Testis (tissue), 3 donors: ENCODE results near the gene ROR2. TPM values are rescaled to one million over a fixed set of nuclear protein-coding genes. Genes with fewer than 3 reads are reported as not detected.

Source experiments
- DNase-seq: peaks from one replicate; pipeline ENCODE4 v3.0.0-alpha.2; 2019
- H3K27ac ChIP-seq, 2 donors: fragments of 200-600 bp; sonication (generic); one replicate each; pipeline ENCODE4 v1.5.1; 2019
- H3K27me3 ChIP-seq: fragments of 200-600 bp; sonication (generic); one replicate; pipeline ENCODE4 v1.5.1; 2019
- H3K36me3 ChIP-seq: fragments of 200-600 bp; sonication (generic); one replicate; pipeline ENCODE4 v1.5.1; 2017; ENCODE audit warnings: low read depth; ENCODE audit errors: missing control alignments
- H3K4me1 ChIP-seq: fragments of 200-600 bp; sonication (generic); one replicate; pipeline ENCODE4 v1.5.1; 2019
- H3K4me3 ChIP-seq, 2 donors: fragments of 200-600 bp; sonication (generic); one replicate each; pipeline ENCODE4 v1.5.1; 2017 to 2019
- H3K9me3 ChIP-seq: fragments of 200-600 bp; sonication (generic); one replicate; pipeline ENCODE4 v1.5.1; 2017
- POLR2A ChIP-seq: fragments of 450-650 bp; IDR thresholded peaks from one replicate; pipeline ENCODE4 v1.6.1; 2017; ENCODE audit warnings: antibody characterized with exemption, mild to moderate bottlenecking, moderate library complexity
- WGBS, 2 donors: methylation state at CpG; one replicate each; pipeline ENCODE4 v1.1.5; 2018; 5-methylcytosine and 5-hydroxymethylcytosine counted together
- intact Hi-C: fragments of 100-400 bp; cut with DNase I; formaldehyde crosslinking; loops from one replicate; pipeline ENCODE4 v1.15.1; 2023; ENCODE audit warnings: low total_unique reads
- polyA plus RNA-seq: library from polyadenylated mRNA; stranded (reverse); fragments of 350-450 nt; fragmentation: Illumina TruSeq; extraction: RNeasy Lipid Tissue Mini Kit (QIAGEN cat#74804); gene quantifications from one replicate; pipeline ENCODE4 v1.2.3, GENCODE V29; 2014; ENCODE audit warnings: low read depth, low replicate concordance; ENCODE audit not compliant: insufficient read depth
- total RNA-seq, 2 donors: library from RNA; depleted of rRNA; stranded (reverse); fragments of >200 nt; gene quantifications; one replicate each; pipeline ENCODE4 v1.2.3, GENCODE V29; 2016
- TF ChIP-seq, protein P1 (sequence below), 3 experiments: fragments of 450-650 bp in 2 of 3; fragments of 200-600 bp in 1 of 3; sonication (generic) in 1 of 3; IDR thresholded peaks; one replicate each; pipeline ENCODE4 v1.5.1; 2016 to 2019; ENCODE audit warnings: antibody characterized with exemption in 3 of 3, mild to moderate bottlenecking in 2 of 3, moderate library complexity in 1 of 3

The ROR2 gene
- total and polyA plus RNA-seq, 3 donors from 2014 or later = 11.5 to 16.5 (median 12.3) TPM

DNA sequence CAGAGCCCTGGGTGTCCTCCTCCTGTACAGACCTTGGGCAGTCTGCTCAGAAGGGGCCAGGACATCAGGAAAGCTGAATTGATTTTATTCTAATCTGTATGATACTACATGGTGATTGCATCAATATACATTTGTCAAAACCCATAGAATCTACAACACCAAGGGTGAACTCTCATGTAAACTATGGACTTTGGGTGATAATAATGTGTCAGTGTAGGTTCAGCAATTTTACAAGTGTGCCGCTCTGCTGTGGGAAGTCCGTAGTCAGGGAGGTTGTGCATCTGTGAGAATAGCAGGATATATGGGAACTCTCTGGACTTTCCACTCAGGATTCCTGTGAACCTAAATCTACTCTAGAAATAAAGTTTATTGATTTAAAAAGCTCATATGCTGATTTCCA lies 371.1 kb downstream of the ROR2 start:
- TF ChIP-seq POLR2A = no peak
- TF ChIP-seq, protein P1, sequence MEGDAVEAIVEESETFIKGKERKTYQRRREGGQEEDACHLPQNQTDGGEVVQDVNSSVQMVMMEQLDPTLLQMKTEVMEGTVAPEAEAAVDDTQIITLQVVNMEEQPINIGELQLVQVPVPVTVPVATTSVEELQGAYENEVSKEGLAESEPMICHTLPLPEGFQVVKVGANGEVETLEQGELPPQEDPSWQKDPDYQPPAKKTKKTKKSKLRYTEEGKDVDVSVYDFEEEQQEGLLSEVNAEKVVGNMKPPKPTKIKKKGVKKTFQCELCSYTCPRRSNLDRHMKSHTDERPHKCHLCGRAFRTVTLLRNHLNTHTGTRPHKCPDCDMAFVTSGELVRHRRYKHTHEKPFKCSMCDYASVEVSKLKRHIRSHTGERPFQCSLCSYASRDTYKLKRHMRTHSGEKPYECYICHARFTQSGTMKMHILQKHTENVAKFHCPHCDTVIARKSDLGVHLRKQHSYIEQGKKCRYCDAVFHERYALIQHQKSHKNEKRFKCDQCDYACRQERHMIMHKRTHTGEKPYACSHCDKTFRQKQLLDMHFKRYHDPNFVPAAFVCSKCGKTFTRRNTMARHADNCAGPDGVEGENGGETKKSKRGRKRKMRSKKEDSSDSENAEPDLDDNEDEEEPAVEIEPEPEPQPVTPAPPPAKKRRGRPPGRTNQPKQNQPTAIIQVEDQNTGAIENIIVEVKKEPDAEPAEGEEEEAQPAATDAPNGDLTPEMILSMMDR (IDR thresholded peaks at IDR 0.05) = no peak
- Histone ChIP-seq H3K4me1 (no peaks in the 10 kb centered on the region), H3K4me3 (no peak overlapping the region), H3K9me3 (no peaks in the 10 kb centered on the region), H3K27ac (no peak overlapping the region), H3K36me3 (no peaks in the 10 kb centered on the region), H3K27me3 (no peaks in the 10 kb centered on the region)
- 86 to 91% methylated on average over 2 of the region's 2 CpGs for WGBS, 2 donors
- intact Hi-C loops = no loop called here
- no peak for DNase-seq

DNA sequence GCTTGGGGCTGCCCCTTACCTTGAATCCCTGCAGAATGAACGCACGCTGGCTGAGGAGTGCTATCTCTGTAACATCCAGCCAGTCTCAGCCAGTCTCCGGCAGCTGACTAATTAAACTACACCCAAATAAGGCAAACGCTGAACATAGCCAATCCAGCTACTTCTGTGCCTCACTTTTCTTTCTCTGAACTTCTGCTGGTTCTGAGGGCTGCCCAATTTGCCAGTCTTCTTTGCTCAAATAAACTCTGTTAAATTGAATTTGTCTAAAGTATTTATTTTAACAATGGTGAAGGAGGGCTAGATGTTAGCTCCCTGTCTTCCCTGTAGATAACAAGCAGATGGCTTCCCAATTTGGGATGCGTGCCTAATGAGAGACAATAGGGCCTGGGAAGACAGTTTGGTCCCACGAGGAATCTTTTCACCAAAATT lies 372.4 kb downstream of the ROR2 start:
- intact Hi-C loops = no loop called here
- TF ChIP-seq, protein P1 (IDR thresholded peaks at IDR 0.05) = no peak
- no peak for TF ChIP-seq POLR2A
- DNase-seq = no peak
- Histone ChIP-seq H3K9me3 (no peaks in the 10 kb centered on the region), H3K4me3 (no peak overlapping the region), H3K36me3 (no peaks in the 10 kb centered on the region), H3K27ac (no peak overlapping the region), H3K27me3 (no peaks in the 10 kb centered on the region), H3K4me1 (no peaks in the 10 kb centered on the region)
- 48 to 51% methylated on average over 6 of the region's 6 CpGs for WGBS, 2 donors

DNA sequence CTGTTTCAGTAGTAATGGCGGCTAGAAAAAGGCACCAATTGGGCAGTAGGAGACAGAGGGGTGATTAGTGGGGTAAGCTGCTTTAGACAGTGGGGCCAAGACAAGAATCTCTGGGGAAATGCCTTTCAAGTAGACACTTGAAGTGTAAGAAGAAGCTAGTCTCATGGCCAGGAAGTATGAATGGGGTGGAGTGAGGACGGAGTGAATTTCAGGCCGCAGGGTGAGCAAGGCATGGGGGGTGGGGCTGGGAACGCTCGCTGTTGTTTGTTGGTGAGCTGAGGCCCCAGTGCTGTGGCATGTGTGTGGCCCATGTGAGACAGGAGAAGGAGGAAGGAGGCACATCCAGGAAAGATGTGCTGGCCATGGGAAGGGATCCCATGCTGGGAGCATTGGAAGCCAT lies 377.2 kb downstream of the ROR2 start:
- Histone ChIP-seq H3K27me3 (no peaks in the 10 kb centered on the region), H3K36me3 (no peaks in the 10 kb centered on the region)

DNA sequence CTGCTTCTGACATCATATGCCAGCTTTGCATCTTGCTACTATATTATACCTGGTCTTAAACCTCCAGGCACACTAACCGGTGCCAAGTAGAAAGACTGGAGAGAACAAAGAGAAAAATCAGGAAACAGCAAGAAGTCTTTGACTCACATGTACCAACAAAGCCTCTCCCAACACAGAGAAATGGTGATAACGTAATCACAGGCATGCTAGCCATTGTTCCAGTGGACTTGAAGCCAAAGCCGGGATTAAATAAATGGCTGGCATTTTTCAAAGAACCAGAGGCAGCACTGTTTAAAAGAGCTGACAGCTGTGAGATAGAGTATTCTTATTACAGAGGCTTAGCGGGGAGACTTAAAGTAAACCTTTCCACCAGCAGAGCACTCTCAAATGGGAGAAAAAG lies 378.0 kb downstream of the ROR2 start:
- Histone ChIP-seq H3K36me3 (no peaks in the 10 kb centered on the region), H3K4me3 (no peak overlapping the region), H3K27ac (no peak overlapping the region), H3K27me3 (no peaks in the 10 kb centered on the region), H3K4me1 (no peaks in the 10 kb centered on the region), H3K9me3 (no peaks in the 10 kb centered on the region)
- no peak for TF ChIP-seq POLR2A
- TF ChIP-seq, protein P1 (IDR thresholded peaks at IDR 0.05) = no peak
- no peak for DNase-seq
- intact Hi-C loops = no loop called here
- WGBS, 2 donors = 68 to 75% methylated on average over 4 of the region's 4 CpGs

More for the DNA sequence above, 377.2 kb downstream of the ROR2 start:
- WGBS, 2 donors = 85 to 94% methylated on average over 5 of the region's 5 CpGs
- intact Hi-C loops = no loop called here
- H3K27ac ChIP-seq = no peak overlapping the region
- no peak for TF ChIP-seq POLR2A
- TF ChIP-seq, protein P1 (IDR thresholded peaks at IDR 0.05) = no peak
- no peaks in the 10 kb centered on the region for H3K9me3 ChIP-seq
- H3K4me1 ChIP-seq = no peaks in the 10 kb centered on the region
- H3K4me3 ChIP-seq = no peak overlapping the region
- DNase-seq = no peak

DNA sequence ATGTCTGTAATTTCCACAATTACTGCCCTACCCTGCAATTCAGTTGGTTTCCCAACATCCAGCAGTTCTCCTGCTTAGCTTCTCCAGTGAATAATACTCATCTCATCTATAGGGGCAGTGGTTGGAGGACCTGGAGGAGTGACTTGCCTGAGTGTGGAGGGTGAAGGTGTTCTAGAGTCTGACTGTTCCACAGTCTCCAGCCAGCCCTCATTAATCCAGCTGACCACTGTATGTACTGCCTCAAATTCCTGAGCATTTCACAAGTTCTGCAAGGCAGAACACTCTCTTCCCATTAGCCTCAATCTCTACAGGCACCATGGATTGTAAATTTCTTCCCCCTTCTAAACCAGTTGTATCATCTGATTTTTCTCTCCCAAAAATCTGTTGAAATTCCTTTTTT lies 379.0 kb downstream of the ROR2 start:
- Histone ChIP-seq H3K27me3 (no peaks in the 10 kb centered on the region), H3K9me3 (no peaks in the 10 kb centered on the region), H3K36me3 (no peaks in the 10 kb centered on the region), H3K27ac (no peak overlapping the region), H3K4me1 (no peaks in the 10 kb centered on the region), H3K4me3 (no peak overlapping the region)
- TF ChIP-seq POLR2A = no peak
- TF ChIP-seq, protein P1 (IDR thresholded peaks at IDR 0.05) = no peak
- intact Hi-C loops = no loop called here
- DNase-seq = no peak
